ENCODE measurements around the gene ARSB.
A peak's percentile ranks its signal among the peaks of the same experiment; 100 is the strongest.

The ARSB gene

GRCh38 chr5:78959767-78960166, 25.3 kb downstream of the ARSB start:
- Histone ChIP-seq H3K4me3 (ENCODE audit: low read depth, low read length) (no peak overlapping the region), H3K36me3 (replicated peaks) (no peaks in the 10 kb centered on the region), H3K27me3 (replicated peaks) (no peaks in the 10 kb centered on the region), H3K27ac (no peak overlapping the region)
- TF ChIP-seq CTCF (IDR thresholded peaks at IDR 0.05; ENCODE audit: low read depth, low read length, missing control alignments) = no peak
- in situ Hi-C loops (cut with HindIII; ENCODE audit: low pct_ligation_motif_present, low sequenced_read_pairs) = no loop called here
- DNase-seq = no peak

GRCh38 chr5:78958672-78959445, 26.3 kb downstream of the ARSB start:
- TF ChIP-seq CTCF (IDR thresholded peaks at IDR 0.05; ENCODE audit: low read depth, low read length, missing control alignments) = no peak
- Histone ChIP-seq H3K36me3 (replicated peaks) (no peaks in the 10 kb centered on the region), H3K27me3 (replicated peaks) (no peaks in the 10 kb centered on the region), H3K4me3 (ENCODE audit: low read depth, low read length) (no peak overlapping the region), H3K27ac (no peak overlapping the region)
- DNase-seq = no peak
- in situ Hi-C loops (cut with HindIII; ENCODE audit: low pct_ligation_motif_present, low sequenced_read_pairs) = no loop called here

GRCh38 chr5:78956901-78957300, 28.2 kb downstream of the ARSB start:
- Histone ChIP-seq H3K27ac (no peak overlapping the region), H3K36me3 (replicated peaks) (no peaks in the 10 kb centered on the region), H3K27me3 (replicated peaks) (no peaks in the 10 kb centered on the region), H3K4me3 (ENCODE audit: low read depth, low read length) (no peak overlapping the region)
- no peak for DNase-seq
- in situ Hi-C loops (cut with HindIII; ENCODE audit: low pct_ligation_motif_present, low sequenced_read_pairs) = no loop called here
- TF ChIP-seq CTCF (IDR thresholded peaks at IDR 0.05; ENCODE audit: low read depth, low read length, missing control alignments) = no peak

- peak; percentile 23 for DNase-seq
- no peaks in the 10 kb centered on the region for H3K27me3 ChIP-seq (replicated peaks)
- no peaks in the 10 kb centered on the region for H3K36me3 ChIP-seq (replicated peaks)
- in situ Hi-C loops (cut with HindIII; ENCODE audit: low pct_ligation_motif_present, low sequenced_read_pairs) = no loop called here
- TF ChIP-seq CTCF (IDR thresholded peaks at IDR 0.05; ENCODE audit: low read depth, low read length, missing control alignments) = no peak
- peak overlapping the region; percentile 9 for H3K27ac ChIP-seq
- no peak overlapping the region for H3K4me3 ChIP-seq (ENCODE audit: low read depth, low read length)
These were observed 31.9 kb downstream of the ARSB start for GRCh38 chr5:78953092-78953800.

- Histone ChIP-seq H3K27ac (peak overlapping the region; percentile 60), H3K36me3 (replicated peaks) (no peaks in the 10 kb centered on the region), H3K27me3 (replicated peaks) (no peaks in the 10 kb centered on the region), H3K4me3 (ENCODE audit: low read depth, low read length) (no peak overlapping the region)
- no peak for TF ChIP-seq CTCF (IDR thresholded peaks at IDR 0.05; ENCODE audit: low read depth, low read length, missing control alignments)
- in situ Hi-C loops (cut with HindIII; ENCODE audit: low pct_ligation_motif_present, low sequenced_read_pairs) = no loop called here
- peak; percentile 83 for DNase-seq
These were observed 54.4 kb downstream of the ARSB start for GRCh38 chr5:78930721-78931120.

Measured in brain microvascular endothelial cell (primary cell).